HG03432 (cell line): ENCODE data around the gene ADCY2.

Experiments
- ATAC-seq: cut with Tn5 transposase; IDR thresholded peaks from one replicate; pipeline ENCODE4 v1.9.1; 2021; ENCODE audit warnings: mild to moderate bottlenecking, moderate library complexity; ENCODE audit not compliant: unreplicated experiment

Gene ADCY2

DNA sequence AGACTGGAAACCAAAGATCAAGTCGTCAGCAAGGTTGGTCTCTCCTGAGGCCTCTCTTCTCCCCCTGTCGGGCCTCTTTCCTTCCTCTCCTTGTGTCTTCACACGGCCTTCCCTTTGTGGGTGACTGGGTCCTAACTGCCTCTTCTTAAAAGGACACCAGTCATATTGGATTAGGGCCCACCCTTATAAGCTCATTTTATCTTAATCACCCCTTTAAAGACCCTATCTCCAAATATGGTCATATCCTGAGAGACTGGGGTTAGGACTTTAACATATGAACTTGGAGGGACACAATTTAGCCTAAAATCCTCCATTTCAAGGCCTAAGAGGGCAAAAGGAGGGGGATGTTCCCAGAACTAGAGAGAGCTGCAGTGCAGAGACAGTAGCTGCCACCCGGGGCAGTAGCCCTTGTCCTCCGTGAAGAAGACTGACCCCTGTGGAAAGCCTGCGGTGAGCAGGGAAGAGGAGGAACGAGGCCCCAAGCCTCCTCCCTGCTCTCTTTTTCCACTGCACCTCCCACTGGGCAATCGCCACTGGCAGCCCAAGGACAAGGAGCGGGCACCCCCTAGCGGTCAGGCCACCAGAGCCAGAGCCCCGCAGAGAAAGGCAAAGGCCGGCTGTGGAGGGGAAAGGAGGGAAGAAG lies 420.1 kb downstream of the ADCY2 start:
- peak; percentile 94 for ATAC-seq

DNA sequence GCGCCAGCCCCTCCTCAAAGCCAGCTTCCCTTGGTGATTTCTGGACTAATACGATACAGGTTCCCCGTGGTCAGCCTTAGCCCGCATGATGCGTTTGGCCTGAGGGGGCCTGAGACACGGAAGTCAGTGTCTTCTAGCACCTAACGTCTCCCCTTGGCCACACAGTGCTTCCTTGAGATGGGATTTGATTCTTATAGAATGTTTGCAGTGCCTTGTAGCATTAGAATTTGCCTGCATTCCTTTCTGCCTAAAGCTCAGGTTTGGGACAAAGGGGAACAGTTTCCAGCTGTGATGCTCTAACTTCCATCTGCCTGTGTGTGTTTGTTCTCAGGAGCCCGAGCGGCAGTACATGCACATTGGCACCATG lies 420.6 kb downstream of the ADCY2 start:
- ATAC-seq, result peak; percentile 4

DNA sequence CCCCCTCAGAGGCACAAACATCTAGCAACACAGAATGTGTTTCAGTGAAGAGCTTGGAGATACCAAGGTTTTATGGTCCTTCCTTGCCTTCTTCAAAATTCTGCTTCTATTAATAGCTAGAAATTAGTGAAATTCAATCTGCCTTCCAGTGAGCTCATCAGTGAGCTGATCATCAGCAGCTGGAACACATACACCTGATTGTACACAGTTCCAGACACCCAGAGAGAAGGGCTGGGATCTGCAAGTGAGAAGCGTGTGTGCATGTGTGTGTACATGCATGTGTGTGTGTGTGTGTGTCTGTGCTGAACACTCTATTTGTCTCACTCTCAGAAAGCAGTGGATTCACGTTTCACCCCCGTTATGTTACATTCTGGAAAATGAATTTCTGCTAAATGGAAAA lies 426.5 kb downstream of the ADCY2 start:
- ATAC-seq, result no peak

DNA sequence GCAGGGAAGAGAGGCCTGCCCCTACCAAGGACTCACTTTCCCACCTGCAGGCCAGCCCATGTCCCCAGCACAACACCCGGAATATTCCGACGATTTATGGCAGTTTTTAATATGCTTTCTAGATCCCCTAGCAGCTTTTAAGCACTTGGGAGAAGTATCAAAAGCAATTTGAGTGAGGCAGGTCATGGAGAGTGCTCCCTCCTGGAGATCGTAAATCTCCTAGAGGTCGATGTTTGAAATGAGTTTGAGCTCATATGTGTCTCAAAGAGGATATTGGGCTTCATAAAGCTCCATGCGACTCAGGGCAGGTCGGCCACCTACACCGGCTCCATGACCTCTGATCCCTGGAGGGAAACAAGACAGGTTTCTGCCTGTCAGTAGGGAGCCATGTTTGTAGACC lies 427.7 kb downstream of the ADCY2 start:
- ATAC-seq, result no peak

DNA sequence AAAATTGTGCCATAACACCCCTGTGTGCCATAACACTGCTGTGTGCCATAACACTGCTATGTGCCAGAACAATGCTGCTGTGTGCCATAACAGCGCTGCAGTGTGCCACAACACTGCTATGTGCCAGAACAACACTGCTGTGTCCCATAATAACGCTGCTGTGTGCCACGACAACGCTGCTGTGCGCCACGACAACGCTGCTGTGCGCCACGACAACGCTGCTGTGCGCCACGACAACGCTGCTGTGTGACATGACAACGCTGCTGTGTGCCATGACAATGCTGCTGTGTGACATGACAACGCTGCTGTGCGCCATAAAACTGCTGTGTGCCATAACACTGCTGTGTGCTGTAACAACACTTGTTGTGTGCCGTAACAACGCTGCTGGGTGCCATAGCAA lies 429.1 kb downstream of the ADCY2 start:
- ATAC-seq, result no peak

DNA sequence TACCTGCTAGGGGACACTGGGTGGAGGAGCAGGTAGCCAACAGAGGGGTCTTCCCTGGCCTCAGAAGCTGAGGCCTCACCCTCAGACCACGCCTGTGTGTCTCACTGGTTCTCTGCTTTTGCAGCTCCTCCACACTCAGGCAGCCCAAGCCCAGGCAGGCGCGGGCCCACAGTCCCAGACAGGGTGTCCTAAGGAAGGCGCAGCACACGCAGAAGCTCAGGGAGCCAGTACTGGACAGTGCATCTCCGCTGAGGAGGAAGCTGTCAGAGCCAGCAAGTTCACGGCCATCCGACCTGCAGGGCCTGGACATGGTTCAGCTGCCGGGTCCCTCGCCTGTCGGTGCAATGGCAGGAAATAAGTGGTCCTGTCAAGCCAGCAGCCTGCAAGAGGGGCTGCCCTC lies 429.7 kb downstream of the ADCY2 start:
- ATAC-seq, result no peak

DNA sequence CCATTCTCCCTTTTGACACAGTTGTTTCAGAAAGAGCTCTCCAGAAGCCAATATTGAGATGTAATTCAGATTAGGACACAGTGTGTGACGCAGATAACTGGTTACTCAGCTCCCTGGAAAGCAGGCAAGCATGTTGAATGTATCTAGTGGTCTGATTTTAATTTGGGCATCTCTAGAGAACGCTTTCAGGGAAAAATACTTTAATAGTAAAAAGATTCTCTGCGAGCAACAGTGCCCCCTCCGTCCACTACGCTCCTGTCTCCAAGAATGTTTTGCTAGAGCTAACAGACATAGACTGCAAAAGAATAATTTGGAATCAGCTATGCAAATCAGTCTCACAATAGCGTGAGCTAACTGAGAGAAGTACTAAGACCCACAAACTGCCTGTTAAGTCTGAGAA lies 431.7 kb downstream of the ADCY2 start:
- no peak for ATAC-seq

DNA sequence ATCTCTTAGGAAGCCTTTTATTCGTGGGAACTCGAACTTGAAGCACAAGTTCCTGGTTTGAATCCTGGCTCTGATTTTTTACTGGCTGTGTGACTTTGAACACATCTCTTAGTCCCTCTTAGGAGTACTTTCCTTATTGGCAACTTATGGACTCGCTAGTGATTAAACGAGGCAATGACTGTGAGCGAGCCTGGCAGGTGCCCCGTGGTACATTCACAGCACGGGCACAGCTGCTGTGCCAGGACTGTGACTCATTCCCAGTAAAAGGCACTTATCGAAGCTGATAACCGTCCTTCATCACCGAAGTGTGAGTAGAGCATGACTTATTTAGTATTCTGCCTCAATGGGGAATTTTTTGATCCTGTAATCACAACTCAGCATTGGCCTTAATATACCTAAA lies 432.3 kb downstream of the ADCY2 start:
- no peak for ATAC-seq

DNA sequence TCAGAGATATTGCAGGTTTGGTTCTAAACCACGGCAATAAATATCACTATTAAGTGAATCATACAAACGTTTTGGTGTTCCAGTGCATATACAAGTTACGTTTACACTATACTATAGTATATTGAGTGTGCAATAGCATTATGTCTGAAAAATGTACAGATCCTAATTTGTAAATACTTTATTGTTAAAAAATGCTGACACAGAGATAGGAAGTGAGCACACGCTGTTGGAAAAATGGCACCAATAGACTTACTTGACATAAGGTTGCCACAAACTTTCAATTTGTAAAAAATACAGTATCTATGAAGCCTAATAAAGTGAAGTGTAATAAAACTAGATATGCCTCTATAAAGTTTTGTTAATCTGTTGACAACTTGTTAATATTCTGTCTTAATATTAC lies 439.0 kb downstream of the ADCY2 start:
- no peak for ATAC-seq

DNA sequence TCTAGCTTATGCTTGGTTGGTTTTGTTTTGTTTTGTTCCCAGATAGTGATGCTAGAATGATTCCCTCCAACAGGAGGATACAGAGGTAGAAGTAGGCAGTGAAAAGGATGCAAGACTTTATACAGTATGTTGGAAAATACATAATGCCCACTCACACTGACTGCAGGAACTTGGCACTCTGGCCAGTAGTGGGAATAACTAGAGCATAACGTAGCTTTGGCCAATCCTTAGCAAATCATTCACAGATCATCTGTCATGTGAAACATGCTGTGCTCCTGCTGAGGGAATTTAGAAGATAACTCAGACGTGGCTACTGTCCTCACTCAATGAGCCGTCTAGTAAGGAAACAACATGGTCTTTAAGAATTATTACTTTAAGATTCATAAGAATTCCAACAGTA lies 441.5 kb downstream of the ADCY2 start:
- ATAC-seq, result no peak

DNA sequence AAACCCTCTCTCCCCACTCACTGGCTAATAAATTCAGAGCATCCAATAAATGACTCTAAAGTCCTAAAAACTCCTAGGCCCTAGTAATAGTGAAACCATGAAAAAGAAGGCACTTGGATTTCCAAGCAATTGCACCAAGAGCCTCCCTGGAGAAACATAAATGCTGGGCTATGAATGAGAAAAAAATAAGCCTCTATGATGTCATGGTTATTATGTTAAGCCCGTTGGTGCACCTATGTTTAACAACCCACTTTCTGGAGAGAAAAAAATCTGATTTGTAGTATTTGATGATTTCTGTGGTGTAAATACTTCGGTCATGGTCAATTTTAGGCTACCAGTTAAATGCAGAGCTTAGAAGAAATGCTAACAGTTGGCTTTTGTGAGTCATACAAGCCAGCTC lies 446.6 kb downstream of the ADCY2 start:
- no peak for ATAC-seq

DNA sequence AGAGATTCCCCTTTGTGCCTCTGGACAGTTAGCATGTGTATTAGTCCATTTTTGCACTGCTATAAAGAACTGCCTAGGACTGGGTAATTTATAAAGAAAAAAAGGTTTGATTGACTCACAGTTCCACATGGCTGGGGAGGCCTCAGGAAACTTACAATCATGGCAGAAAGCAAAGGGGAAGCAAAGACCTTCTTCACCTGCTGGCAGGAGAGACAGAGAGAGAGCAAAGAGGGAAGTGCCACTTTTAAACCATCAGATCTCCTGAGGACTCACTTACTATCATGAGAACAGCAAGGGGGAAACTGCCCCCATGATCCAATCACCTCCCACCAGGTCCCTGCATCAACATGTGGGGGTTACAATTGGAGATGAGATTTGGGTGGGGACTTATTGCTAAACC lies 449.0 kb downstream of the ADCY2 start:
- ATAC-seq, result no peak

DNA sequence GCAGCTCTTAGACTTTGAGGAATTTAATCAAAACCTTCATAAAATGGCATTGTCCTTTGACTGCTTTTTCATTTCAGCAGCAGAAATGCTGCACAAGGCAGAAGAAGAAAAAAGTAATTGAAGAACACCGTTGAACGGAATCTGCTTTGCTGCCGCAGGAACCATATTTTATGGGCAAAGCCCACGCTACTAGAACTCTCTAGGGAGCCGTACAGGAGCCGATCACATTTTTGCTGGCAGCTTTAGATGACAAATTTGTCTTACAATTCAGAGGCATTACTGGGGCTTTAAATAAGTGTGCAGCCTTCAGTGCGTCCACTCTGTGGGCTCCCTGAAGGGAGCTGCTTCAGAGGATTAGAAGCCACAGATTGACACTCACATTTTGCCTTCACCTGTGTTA lies 449.6 kb downstream of the ADCY2 start:
- ATAC-seq, result no peak

DNA sequence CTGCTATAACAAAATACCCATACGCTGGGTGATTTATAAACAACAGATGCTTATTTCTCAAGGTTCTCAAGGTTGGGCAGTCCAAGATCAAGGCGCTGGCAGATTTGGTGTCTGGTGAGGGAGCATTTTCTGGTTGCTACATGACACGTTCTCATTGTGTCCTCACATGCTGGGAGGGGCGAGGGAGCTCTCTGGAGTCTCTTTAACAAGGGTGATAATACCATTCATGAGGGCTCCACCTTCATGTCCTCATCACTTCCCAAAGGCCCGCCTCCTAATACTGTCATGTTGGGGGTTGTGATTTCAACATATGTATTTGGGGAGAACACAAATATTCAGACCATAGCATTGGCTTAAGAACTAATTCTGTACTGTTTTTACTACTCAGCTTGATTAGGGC lies 450.4 kb downstream of the ADCY2 start:
- ATAC-seq, result no peak

DNA sequence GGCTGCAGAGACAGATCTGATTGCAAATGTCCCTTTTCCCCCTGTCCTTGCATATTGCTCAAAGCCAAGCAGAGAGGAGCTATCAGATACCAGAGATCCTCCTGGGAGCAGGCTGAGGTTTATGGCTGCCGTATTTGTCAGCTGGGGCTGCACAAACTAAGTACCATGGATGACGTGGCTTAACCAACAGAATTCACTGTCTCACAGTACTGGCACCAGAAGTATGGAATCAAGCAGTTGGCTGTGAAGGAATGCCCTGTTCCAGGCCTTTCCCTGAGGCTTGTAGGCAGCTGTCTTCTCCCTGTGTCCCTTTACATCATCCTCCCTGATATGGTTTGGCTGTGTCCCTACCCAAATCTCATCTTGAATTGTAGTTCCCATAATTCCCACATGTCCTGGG lies 452.4 kb downstream of the ADCY2 start:
- ATAC-seq, result no peak

DNA sequence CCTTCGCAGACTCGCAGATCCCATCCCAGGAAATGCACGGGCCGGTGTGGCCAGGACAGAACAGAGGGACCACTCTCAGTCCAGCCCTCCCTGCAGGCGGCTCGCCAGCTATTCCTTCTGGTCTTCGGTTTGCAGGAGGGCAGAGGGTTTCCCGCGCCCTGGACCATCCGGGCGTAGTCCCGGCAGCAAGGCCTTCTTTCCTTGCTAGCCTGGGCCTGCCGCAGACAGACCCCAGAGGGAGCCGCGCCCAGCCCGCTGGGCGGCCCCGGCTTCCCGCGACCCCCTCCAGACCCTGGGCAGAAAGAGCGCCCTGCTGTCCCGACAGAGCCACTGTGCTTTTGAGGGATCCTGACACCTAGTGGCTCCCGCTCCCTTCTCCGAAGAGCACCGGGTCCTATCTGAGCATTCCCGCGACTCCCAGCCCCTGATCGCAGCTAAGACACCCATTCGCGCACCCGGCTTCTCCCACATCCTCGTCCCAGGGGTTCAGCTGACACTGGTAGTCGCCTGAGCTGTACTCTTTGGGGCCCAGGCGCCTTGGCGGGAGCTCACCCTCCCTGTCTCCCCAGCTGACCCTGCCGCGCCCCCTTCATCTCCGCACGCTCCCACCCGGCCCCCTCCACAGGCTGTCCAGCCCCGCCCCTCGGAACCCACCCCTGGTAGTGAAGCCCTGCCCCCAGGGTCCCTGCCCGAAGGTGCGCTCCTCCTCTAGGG lies 453.9 kb downstream of the ADCY2 start:
- no peak for ATAC-seq

DNA sequence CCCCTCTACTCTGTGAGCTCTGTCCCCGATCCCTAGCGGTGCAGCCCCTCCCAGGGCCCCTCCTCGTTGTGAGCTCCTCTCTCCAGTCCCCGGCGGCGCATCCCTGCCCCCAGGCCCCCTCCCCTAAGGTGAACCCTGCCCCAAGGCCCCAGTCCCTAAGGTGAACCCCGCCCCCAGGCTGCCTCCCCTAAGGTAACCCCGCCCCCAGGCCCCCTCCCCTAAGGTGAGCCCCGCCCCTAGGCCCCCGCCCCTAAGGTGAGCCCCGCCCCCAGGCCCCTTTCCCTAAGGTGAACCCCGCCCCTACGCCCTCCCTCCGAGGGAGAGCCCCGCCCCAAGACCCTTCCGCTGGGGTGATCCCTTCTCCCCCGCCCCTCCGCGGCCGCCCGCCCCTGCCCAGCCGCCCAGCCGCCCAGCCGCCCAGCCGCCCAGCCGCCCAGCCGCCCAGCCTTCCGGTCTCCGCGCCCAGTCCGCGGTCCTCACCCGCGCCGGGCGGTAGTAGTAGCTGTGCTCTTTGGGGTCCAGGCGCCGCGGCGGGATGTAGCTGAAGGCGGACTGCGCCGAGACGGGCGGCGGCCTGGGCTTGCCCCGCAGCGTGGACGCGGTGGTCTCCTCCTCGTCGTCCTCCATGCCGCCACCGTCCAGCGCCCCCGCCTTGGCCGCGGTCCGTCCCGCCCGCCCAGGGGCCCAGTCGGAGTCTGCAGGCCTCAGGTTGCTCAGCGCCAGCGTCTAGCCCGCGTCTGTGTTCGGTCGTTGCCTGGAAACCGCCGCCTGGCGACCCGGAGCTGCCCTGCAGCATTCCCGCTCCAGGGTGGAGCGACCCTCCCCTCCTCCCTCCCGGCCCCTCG lies 454.7 kb downstream of the ADCY2 start, which contains the start of gene CFAP90:
Gene CFAP90, minus strand, starts transcription at position 739 of the 845 bp plus-strand sequence. Its CDS starts 112 bp downstream, at position 627.
- ATAC-seq, result no peak

DNA sequence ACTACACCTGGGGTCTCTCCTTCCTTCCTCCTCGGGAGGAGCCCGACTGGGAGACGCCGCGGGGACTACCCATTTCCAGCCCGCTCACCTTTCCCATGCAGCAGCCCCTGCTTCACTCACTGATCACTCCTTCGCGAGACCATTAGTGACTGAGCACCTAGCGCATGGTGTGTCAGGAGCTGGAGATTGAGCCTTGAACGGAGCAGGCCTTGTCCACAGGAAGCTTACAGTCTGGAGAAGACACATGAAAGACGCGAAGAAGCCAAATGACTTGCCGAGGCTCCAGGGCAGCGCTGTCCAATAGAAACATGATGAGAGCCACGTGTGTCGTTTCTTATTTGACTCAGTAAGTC lies 455.3 kb downstream of the ADCY2 start:
- no peak for ATAC-seq

DNA sequence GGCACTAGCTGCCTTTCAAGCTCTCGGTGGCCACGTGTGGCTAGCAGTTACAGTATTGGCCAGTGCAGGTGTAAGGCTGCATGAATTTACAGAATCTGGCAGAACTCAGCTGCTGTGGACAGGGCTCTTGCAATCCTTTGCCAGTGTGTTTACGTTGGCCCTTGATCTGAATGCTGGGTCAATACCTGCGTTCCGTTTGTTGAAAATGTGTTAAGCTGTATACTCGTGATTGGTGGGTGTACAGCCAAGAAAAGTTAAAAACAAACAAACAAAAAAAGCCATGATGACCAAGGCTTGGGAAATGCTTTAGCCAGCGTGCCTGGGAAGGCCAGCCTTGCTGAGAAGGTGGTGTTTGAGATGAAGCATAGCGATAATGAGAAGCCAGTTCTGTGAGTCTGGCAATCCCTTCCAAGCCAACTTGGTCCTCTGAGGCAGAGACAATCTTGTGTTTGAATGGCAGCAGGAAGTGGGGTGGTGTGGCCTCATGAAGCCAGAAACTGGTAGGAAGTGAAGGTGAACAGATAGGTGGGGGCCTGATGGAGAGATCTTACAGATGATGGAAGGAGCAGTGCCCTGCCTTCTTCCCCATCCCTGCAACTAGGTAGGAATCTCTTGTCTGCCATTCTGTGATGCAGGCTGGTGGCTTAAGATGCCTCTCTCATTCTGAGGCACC lies 455.8 kb downstream of the ADCY2 start:
- no peak for ATAC-seq

DNA sequence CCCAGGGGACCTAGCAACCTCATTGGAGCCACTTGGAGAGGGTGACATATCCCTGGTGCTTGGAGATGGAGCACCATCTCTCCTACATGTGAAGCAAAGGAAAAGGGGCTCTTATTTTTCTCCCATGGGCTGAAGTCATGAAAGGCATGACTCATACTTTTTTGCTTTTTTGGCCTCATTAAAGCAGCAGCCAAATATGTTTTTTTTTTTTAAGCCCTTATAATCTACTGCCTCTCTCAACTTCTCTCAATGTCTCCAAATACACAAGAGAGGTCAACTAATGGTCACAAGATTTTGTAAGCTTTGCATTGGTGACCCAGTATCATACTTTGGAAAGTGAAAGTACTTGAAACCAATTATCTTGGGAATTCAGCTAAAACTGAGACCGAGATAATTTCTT lies 456.6 kb downstream of the ADCY2 start:
- peak; percentile 46 for ATAC-seq

DNA sequence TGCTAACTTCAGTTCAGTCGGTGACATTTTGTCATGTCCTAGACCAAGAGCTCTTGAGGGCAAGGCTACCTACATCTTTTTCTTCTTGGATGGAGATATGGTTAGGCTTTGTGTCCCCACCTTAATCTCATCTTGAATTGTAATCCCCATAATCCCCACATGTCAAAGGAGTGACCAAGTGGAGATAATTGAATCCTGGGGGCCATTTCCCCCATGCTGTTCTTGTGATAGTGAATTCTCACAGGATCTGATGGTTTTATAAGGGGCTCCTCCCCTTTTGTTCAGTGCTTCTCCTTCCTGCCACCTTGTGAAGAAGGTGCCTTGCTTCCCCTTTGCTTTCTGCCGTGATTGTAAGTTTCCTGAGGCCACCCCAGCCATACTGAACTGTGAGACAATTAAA lies 457.1 kb downstream of the ADCY2 start:
- ATAC-seq, result no peak
